ENCODE data around the gene NEK4. TPM values are rescaled to one million over a fixed set of nuclear protein-coding genes. Genes with fewer than 3 reads are reported as not detected.

The NEK4 gene
- total RNA-seq, 1 experiment from 2014 or later = 36.2 TPM

- Histone ChIP-seq H4K20me1 (ENCODE audit: insufficient read depth) (peaks cover 25% of the 10 kb centered on the region; the same call in 1 of the 2 replicates), H3K27me3 (ENCODE audit: insufficient read depth, low read length) (no peaks in the 10 kb centered on the region), H3K4me3 (replicated peaks in 1 of 2; ENCODE audit: low read depth in 1 of 2, low read length in 2 of 2) (no peak overlapping the region), H3K9me2 (ENCODE audit: insufficient read depth) (no peaks in the 10 kb centered on the region), H3K9ac (ENCODE audit: low read length) (no peak overlapping the region), H3K4me2 (ENCODE audit: low read length) (no peak overlapping the region), H3K9me3 (ENCODE audit: control insufficient read depth in 1 of 2, insufficient read depth in 1 of 2, low read depth in 1 of 2, low read length in 2 of 2) (no peaks in the 10 kb centered on the region), H3K4me1 (ENCODE audit: control insufficient read depth in 1 of 2, insufficient read depth in 2 of 2, low read length in 2 of 2) (no peaks in the 10 kb centered on the region), H3K36me3 (ENCODE audit: control insufficient read depth in 1 of 2, insufficient read depth in 2 of 2, low read length in 2 of 2) (peaks cover 54 to 61% of the 10 kb centered on the region in 2 experiments), H3K79me2 (ENCODE audit: insufficient read depth, low read length) (peaks cover 28% of the 10 kb centered on the region), H2AFZ (ENCODE audit: low read depth, low read length, poor library complexity, severe bottlenecking) (no peak overlapping the region), H3K27ac (ENCODE audit: low read depth, low read length) (no peak overlapping the region)
- TF ChIP-seq POLR2AphosphoS5 (IDR thresholded peaks at IDR 0.05; ENCODE audit: low read depth, low read length) = peak; percentile 46
- no peak for TF ChIP-seq ELF1 (IDR thresholded peaks at IDR 0.05; ENCODE audit: borderline replicate concordance, low read depth)
- RAD21 ChIA-PET (ENCODE audit: low non-redundant PET in 1 of 2, low total read pairs in 2 of 2, uncharacterized antibody in 2 of 2, unreplicated experiment in 2 of 2) = no interaction called here
- no TSS peak for BruUV-seq (replicated peaks)
- intact Hi-C loops (cut with micrococcal nuclease) = no loop called here
- POLR2A ChIA-PET = interaction anchor here (1.8 kb wide), 1 partner anchor 9 kb away, joined by 4 read pairs; no protein-coding TSS in a partner anchor
- ATAC-seq (0 out of 2 replicates have a peak, but pooled peaks have one; percentile 10), DNase-seq (ENCODE audit: low read depth, low spot score) (no peak)
- CTCF ChIA-PET = no interaction called here
Measured at GRCh38 chr3:52695798-52696671, 74.7 kb downstream of the NEK4 start.

GRCh38 chr3:52694528-52695189 is 76.1 kb downstream of the NEK4 start:
- no peak; the same call in 1 of the 2 replicates for ATAC-seq
- H3K79me2 ChIP-seq (ENCODE audit: insufficient read depth, low read length) = peaks cover 41% of the 10 kb centered on the region
- no peak overlapping the region for H2AFZ ChIP-seq (ENCODE audit: low read depth, low read length, poor library complexity, severe bottlenecking)
- peaks cover 29% of the 10 kb centered on the region; the same call in 1 of the 2 replicates for H4K20me1 ChIP-seq (ENCODE audit: insufficient read depth)
- no peaks in the 10 kb centered on the region for H3K9me2 ChIP-seq (ENCODE audit: insufficient read depth)
- no peak overlapping the region for H3K4me3 ChIP-seq (replicated peaks in 1 of 2; ENCODE audit: low read depth in 1 of 2, low read length in 2 of 2)
- H3K9me3 ChIP-seq (ENCODE audit: control insufficient read depth in 1 of 2, insufficient read depth in 1 of 2, low read depth in 1 of 2, low read length in 2 of 2) = no peaks in the 10 kb centered on the region
- ChIA-PET RAD21 (ENCODE audit: low non-redundant PET in 1 of 2, low total read pairs in 2 of 2, uncharacterized antibody in 2 of 2, unreplicated experiment in 2 of 2) (no interaction called here), POLR2A (interaction anchor here (0.6 kb wide), 1 partner anchor 8 kb away, joined by 3 read pairs; no protein-coding TSS in a partner anchor), CTCF (no interaction called here)
- H3K27ac ChIP-seq (ENCODE audit: low read depth, low read length) = no peak overlapping the region
- H3K9ac ChIP-seq (ENCODE audit: low read length) = no peak overlapping the region
- H3K27me3 ChIP-seq (ENCODE audit: insufficient read depth, low read length) = no peaks in the 10 kb centered on the region
- TF ChIP-seq ZBTB33 (IDR thresholded peaks at IDR 0.05; ENCODE audit: extremely low read depth, insufficient replicate concordance, low read length) (no peak), FOSL1 (IDR thresholded peaks at IDR 0.05; ENCODE audit: low read depth) (no peak), TCF7L2 (IDR thresholded peaks at IDR 0.05; ENCODE audit: borderline replicate concordance, extremely low read depth, insufficient read depth, insufficient read length) (no peak)
- TSS peak; percentile 45 for BruUV-seq (replicated peaks)
- DNase-seq (ENCODE audit: low read depth, low spot score) = no peak
- H3K4me2 ChIP-seq (ENCODE audit: low read length) = no peak overlapping the region
- H3K36me3 ChIP-seq (ENCODE audit: control insufficient read depth in 1 of 2, insufficient read depth in 2 of 2, low read length in 2 of 2) = peaks cover 65 to 75% of the 10 kb centered on the region in 2 experiments
- no peaks in the 10 kb centered on the region for H3K4me1 ChIP-seq (ENCODE audit: control insufficient read depth in 1 of 2, insufficient read depth in 2 of 2, low read length in 2 of 2)
- intact Hi-C loops (cut with micrococcal nuclease) = no loop called here
